Adipocyte (in vitro differentiated cells): ENCODE results near the gene LHFPL5.

Experiments
- DNase-seq: peaks from one replicate; pipeline ENCODE4 v3.0.0-alpha.2; 2015; ENCODE audit warnings: low read depth
- H3K27me3 ChIP-seq: replicated peaks from 2 replicates; pipeline ENCODE4 v1.7.0; 2013; ENCODE audit warnings: mild to moderate bottlenecking, low read length, moderate library complexity; ENCODE audit not compliant: control insufficient read depth, insufficient read depth
- H3K36me3 ChIP-seq: 2 replicates; pipeline ENCODE4 v1.7.0; 2013; ENCODE audit warnings: low read length, mild to moderate bottlenecking, moderate library complexity; ENCODE audit not compliant: control insufficient read depth, insufficient read depth, severe bottlenecking
- H3K4me1 ChIP-seq: 2 replicates; pipeline ENCODE4 v1.7.0; 2013; ENCODE audit warnings: mild to moderate bottlenecking, low read length, moderate library complexity; ENCODE audit not compliant: control insufficient read depth, insufficient read depth
- H3K4me3 ChIP-seq: 2 replicates; pipeline ENCODE4 v1.7.0; 2013; ENCODE audit warnings: mild to moderate bottlenecking, low read length, moderate library complexity
- H3K9ac ChIP-seq: 2 replicates; pipeline ENCODE4 v1.7.0; 2013; ENCODE audit warnings: mild to moderate bottlenecking, low read length, moderate library complexity
- H3K9me3 ChIP-seq: 2 replicates; pipeline ENCODE4 v1.7.0; 2013; ENCODE audit warnings: mild to moderate bottlenecking, low read length, moderate library complexity; ENCODE audit not compliant: control insufficient read depth

LHFPL5 gene

DNA sequence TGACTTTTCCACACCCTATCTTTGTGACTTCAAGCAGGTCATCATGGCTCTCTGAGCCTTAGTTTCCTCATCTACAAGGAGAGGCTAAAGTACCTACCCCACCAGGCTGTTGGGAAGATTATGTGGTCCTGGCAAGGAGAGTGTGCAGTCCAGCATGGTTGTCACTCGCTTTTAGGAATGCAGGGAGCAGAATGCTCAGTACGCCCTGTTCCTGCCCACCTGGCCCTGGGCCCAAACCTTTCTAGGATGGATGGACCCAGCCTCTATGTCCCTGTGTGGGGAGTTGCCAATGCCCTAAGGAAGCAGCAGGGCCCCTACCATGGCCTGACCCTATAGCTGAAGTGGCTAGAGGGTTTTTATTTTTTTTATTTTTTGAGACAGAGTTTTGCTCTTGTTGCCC is 26.7 kb upstream of the LHFPL5 start:
- Histone ChIP-seq H3K4me1 (no peaks in the 10 kb centered on the region), H3K27me3 (peaks cover 52% of the 10 kb centered on the region), H3K9me3 (no peaks in the 10 kb centered on the region), H3K36me3 (no peaks in the 10 kb centered on the region), H3K4me3 (no peak overlapping the region), H3K9ac (no peak overlapping the region)
- DNase-seq = no peak

DNA sequence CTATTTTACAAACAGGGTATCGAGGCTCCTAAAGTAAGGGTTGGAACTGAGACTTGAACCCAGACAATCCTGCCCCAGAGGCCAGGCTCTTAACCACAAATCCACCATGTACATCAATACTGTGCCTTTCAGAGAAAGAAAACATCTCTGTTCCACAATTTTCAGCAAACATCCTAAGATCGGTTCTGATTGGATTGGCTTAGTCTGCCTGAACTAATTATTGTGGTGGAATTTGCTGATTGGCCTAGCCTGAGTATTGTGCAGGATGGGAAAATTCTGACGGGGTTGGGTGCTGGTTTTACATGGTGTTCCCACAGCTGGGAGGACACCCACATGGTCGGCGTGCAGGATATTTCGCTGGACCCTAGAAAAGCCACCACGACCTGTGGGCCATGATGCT is 24.4 kb upstream of the LHFPL5 start, which contains the start of gene CLPSL1:
TSS of gene CLPSL1 (plus strand) at position 301 of the 400 bp plus-strand sequence. CDS start at position 393, 92 bp downstream.
- no peaks in the 10 kb centered on the region for H3K9me3 ChIP-seq
- no peaks in the 10 kb centered on the region for H3K4me1 ChIP-seq
- peaks cover 41% of the 10 kb centered on the region for H3K27me3 ChIP-seq
- DNase-seq = no peak
- no peak within 1 kb of the TSS for H3K4me3 ChIP-seq
- no peaks in the 10 kb centered on the region for H3K36me3 ChIP-seq
- no peak within 1 kb of the TSS for H3K9ac ChIP-seq

DNA sequence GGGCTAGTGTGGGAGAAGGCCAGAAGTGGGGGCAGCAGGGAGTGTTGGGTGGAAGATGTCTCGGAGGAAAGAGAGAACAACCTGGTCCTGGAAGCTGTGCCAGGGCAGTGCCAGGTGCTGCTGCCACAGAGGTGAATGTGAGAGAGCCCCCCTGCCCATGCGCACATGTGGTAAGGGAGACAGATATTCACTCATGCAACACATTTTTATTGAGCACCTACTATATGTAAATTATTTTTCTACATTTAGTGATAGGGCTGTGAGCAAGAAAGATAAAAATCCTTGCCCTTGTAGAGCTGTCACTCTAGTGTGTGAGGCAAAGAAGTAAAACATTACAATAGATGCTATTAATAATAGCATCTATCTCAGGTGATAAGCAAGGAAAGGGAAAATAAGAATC is 23.9 kb upstream of the LHFPL5 start:
- no peak overlapping the region for H3K4me3 ChIP-seq
- no peaks in the 10 kb centered on the region for H3K9me3 ChIP-seq
- H3K4me1 ChIP-seq = no peaks in the 10 kb centered on the region
- H3K9ac ChIP-seq = no peak overlapping the region
- H3K36me3 ChIP-seq = no peaks in the 10 kb centered on the region
- peaks cover 39% of the 10 kb centered on the region for H3K27me3 ChIP-seq
- no peak for DNase-seq

DNA sequence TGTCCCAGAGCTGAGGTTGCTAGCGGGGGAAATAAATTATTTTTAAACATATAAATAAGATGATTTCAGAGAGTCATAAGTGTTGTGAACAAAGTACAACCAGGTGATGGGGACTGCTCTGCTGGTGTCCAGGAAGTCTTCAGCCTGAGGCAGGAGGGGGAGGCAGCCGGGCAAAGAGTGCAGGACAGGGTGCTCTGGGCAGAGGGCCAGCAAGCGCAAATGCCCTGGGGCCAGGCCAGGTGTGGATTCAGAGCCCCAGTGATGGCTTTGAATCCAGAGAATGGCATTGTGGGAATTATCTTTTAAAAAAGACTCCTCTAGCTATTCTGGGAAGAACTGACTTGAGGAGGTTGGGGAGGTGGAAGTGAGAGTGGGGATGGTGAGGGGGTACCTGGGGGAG is 22.7 kb upstream of the LHFPL5 start:
- Histone ChIP-seq H3K36me3 (no peaks in the 10 kb centered on the region), H3K9ac (no peak overlapping the region), H3K4me3 (no peak overlapping the region), H3K27me3 (peaks cover 45% of the 10 kb centered on the region), H3K4me1 (no peaks in the 10 kb centered on the region), H3K9me3 (no peaks in the 10 kb centered on the region)
- no peak for DNase-seq

DNA sequence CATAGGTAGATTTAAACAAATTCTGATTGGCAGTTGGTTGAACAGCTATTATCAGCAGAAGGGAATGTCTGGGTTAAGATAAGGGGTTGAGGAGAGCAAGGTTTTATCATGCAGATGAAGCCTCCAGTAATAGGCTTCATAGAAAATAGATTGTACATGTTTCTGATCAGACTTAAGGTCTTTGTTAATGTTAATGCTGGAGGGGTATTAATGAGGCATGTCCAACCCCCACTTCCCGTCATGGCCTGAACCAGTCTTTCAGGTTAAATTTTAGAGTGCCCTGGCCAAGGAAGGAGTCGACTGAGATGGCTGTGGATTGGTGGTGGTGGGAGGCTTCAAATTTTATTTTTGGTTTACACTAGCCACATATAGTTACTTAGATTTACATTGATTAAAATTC is 21.0 kb upstream of the LHFPL5 start:
- Histone ChIP-seq H3K27me3 (peaks cover 51% of the 10 kb centered on the region), H3K36me3 (no peaks in the 10 kb centered on the region), H3K9me3 (no peaks in the 10 kb centered on the region), H3K4me1 (no peaks in the 10 kb centered on the region), H3K4me3 (no peak overlapping the region), H3K9ac (no peak overlapping the region)
- no peak for DNase-seq

DNA sequence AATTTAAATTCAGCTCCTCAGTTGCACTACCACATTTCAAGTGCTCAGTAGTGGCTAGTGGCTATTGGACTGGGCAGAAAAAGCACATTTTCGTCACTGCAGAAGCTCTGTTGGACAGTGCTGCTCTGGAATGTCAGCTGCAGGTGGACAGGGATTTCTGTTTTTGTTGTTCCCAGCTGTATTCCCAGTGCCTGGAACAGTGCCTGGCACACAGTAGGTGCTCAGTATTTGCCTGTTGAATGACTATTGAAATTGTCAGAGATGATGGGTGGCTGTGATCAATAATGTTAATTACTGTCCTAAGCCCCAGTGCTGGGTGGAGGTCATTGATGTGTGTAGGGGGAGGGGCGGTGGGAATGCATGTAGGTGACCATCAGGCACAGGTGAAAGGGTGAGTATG is 18.9 kb upstream of the LHFPL5 start:
- H3K27me3 ChIP-seq = peaks cover 56% of the 10 kb centered on the region

DNA sequence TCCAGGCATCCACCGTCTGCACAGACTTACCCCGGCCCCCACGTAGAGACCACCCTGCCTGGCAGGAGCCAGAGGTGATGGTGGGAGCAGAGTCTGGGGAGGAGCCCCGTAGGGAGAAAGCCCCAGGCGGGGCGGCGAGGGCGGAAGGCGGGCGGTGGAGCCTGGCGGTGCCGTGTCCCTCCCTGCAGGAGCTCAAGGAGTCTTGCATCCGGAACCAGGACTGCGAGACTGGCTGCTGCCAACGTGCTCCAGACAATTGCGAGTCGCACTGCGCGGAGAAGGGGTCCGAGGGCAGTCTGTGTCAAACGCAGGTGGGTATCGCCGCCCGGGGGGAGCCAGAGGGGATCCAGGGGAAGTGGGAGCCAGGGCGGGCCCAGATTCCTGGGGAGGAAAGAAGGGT is 18.3 kb upstream of the LHFPL5 start:
- Histone ChIP-seq H3K9ac (no peak overlapping the region), H3K36me3 (no peaks in the 10 kb centered on the region), H3K4me1 (no peaks in the 10 kb centered on the region), H3K4me3 (no peak overlapping the region), H3K27me3 (peaks cover 55% of the 10 kb centered on the region), H3K9me3 (no peaks in the 10 kb centered on the region)
- no peak for DNase-seq

More for the DNA sequence above, 18.9 kb upstream of the LHFPL5 start:
- Histone ChIP-seq H3K36me3 (no peaks in the 10 kb centered on the region), H3K9ac (no peak overlapping the region), H3K9me3 (no peaks in the 10 kb centered on the region), H3K4me1 (no peaks in the 10 kb centered on the region), H3K4me3 (no peak overlapping the region)
- DNase-seq = no peak

DNA sequence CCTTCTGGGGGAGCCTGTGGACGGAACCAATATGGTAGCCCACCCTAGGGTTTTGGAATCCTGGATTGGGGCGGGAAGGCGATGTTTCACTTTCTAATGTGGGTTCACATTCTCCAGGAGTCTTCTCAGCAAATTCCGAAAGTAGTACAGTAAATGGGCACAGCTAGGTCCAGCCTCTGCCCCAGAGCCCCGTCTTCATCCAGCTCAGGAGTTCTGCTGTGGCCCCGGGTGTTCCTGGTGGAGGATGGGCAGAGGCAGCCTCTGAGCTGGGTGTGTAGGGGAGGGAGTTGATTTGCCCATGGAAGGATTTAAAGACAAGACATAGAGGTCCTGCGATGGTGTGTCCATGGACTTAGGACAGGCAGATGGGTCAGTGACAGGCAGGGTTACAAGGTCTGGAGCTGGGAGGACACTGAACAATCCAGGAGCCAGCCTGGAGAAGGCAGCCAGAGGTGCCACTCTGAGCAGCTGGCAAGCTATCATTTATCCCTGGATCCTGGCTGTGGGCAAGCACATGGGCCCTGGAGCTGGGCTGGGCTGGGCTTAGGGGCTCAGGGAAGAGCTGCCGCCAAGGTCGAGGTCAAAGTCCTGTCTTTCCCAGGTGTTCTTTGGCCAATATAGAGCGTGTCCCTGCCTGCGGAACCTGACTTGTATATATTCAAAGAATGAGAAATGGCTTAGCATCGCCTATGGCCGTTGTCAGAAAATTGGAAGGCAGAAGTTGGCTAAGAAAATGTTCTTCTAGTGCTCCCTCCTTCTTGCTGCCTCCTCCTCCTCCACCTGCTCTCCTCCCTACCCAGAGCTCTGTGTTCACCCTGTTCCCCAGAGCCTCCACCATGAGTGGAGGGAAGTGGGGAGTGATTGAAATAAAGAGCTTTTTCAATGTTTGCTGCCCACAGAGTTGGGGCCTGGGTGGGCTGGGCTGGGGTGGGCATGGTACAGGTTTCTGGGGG is 17.6 kb upstream of the LHFPL5 start:
- Histone ChIP-seq H3K4me1 (no peaks in the 10 kb centered on the region), H3K27me3 (peaks cover 59% of the 10 kb centered on the region), H3K9ac (no peak overlapping the region), H3K4me3 (no peak overlapping the region), H3K9me3 (no peaks in the 10 kb centered on the region), H3K36me3 (no peaks in the 10 kb centered on the region)
- no peak for DNase-seq

DNA sequence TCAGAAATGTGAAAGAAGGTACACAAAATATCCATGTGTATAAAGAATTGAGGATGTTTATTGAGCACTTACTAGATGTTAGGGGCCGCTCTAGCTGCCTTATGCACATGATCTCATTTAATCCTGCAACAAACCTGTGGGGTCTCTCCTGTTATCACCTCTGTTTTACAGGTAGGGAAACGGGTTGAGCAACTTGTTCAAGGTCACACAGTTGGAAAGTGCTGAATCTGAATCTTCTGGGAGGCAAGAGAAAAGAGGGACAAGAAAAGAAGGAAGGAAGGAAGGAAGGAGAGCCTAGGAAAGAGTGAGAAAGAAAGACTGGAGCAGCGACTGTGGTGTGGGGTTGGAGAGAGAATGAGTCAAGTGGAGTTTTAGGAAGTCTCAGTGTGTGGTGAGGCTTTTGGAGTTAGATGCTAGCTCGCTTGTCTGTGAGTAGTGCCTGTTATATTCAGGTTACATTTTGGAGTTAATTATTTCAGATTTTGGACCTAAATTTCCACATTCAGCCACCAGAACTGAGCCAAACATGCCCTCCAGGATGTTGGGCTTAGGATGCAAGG is 16.6 kb upstream of the LHFPL5 start:
- Histone ChIP-seq H3K4me3 (no peak overlapping the region), H3K27me3 (peaks cover 63% of the 10 kb centered on the region), H3K4me1 (no peaks in the 10 kb centered on the region)

DNA sequence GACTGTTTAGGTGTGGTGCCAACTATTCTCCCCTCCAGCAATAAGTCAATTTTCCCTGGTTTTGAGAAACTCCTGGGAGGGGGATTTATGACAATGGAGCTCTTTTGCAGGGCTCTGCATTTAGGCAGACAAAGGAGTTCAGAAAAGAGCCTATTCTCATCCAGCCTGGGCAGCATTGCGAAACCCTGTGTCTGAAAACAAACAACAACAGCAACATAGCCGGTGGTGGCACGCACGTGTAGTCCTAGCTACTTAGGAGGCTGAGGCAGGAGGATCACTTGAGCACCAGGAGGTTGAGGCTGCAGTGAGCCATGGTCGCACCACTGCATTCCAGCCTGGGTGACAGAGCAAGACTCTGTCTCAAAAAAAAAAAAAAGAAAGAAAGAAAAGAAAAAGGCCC is 14.5 kb upstream of the LHFPL5 start:
- no peak for DNase-seq

More for the DNA sequence above, 16.6 kb upstream of the LHFPL5 start:
- DNase-seq = no peak
- Histone ChIP-seq H3K9me3 (no peaks in the 10 kb centered on the region), H3K9ac (no peak overlapping the region), H3K36me3 (no peaks in the 10 kb centered on the region)

DNA sequence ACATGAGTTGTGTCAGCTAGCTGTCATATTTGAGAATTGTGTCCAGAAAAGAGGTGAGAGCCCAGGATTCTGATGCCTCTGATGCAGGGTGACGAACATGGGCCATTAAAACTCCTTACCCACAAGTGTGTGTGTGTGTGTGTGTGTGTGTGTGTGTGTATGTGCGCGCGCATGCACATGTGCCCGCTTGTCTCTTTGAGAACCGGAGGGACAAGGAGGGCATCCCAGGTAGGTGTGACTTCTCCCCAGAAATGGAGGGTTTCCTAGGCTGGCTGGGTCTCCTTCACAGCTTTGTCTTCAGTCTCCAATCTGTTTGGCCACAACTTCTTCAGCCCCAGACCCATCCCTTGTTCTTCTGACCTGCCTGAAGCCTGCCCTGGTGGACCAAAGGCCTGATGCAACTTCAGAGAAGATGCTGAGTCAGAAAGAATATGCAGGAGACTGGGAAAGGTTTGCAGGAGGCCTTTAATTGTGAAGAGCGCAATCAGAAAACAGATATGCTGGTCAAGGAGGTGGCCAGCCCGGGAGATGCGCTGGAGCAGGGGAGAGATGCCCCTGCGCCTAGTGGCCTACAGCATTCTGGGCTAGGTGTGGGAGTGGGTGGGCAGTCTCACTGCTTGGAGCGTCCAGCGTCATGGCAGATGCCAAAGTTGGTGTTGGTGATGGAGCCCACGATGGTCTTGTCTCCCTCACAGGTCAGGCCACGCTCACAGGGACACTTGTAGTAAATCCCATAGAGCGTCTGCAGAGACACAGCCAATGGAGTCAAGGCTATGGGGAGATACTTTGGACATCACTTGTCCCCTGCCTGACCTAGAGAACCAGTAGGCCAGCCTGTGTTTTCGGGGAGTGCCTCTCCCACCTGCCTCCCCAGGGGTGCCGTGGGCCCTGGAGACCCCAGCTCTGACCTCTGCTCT is 10.4 kb upstream of the LHFPL5 start:
- H3K36me3 ChIP-seq = no peaks in the 10 kb centered on the region

More for the DNA sequence above, 14.5 kb upstream of the LHFPL5 start:
- Histone ChIP-seq H3K4me1 (no peaks in the 10 kb centered on the region), H3K36me3 (no peaks in the 10 kb centered on the region), H3K9me3 (no peaks in the 10 kb centered on the region), H3K27me3 (peaks cover 57% of the 10 kb centered on the region), H3K4me3 (no peak overlapping the region), H3K9ac (no peak overlapping the region)

More for the DNA sequence above, 10.4 kb upstream of the LHFPL5 start:
- no peaks in the 10 kb centered on the region for H3K4me1 ChIP-seq
- peaks cover 50% of the 10 kb centered on the region for H3K27me3 ChIP-seq
- H3K9ac ChIP-seq = no peak overlapping the region
- no peak overlapping the region for H3K4me3 ChIP-seq
- no peaks in the 10 kb centered on the region for H3K9me3 ChIP-seq
- no peak for DNase-seq
